ENCODE results near the gene CDH5.

- TF ChIP-seq POLR2AphosphoS5 (IDR thresholded peaks at IDR 0.05; ENCODE audit: low read depth, low read length) (no peak), POLR2A (IDR thresholded peaks at IDR 0.05; ENCODE audit: low read depth, low read length) (no peak)
Measured at GRCh38 chr16:66332634-66333610, 33.6 kb upstream of the CDH5 start.
